ENCODE data around the gene RIF1. TPM values are rescaled to one million over a fixed set of nuclear protein-coding genes. Genes with fewer than 3 reads are reported as not detected.

RIF1 gene
- total and polyA plus RNA-seq, 9 of the 15 experiments (the other 6 are each of a cell fraction or from before 2014, with no cell fraction given) = 11.0 to 109 (median 44.2) TPM

DNA sequence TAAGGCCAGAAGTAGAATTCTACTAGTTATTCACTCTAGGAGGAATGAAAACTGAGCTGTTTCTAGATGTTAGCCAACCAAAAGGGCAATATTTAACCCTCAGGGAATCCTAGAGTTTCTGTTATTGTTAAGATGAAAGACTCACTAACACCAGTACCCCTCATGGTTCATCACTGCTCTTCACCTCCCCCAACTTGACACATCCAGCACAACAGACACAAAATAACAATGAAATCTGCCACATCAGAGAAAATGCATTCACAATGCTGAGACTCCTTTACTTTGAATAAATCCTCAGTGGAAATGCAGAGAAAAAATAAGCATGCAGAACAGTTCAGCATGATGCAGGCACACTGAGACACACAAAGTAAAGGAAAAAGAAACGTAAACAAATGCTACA is 111.3 kb downstream of the RIF1 start (continued):
- TF ChIP-seq, protein P1, sequence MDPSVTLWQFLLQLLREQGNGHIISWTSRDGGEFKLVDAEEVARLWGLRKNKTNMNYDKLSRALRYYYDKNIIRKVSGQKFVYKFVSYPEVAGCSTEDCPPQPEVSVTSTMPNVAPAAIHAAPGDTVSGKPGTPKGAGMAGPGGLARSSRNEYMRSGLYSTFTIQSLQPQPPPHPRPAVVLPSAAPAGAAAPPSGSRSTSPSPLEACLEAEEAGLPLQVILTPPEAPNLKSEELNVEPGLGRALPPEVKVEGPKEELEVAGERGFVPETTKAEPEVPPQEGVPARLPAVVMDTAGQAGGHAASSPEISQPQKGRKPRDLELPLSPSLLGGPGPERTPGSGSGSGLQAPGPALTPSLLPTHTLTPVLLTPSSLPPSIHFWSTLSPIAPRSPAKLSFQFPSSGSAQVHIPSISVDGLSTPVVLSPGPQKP (CRISPR knock-in tag; IDR thresholded peaks at IDR 0.05) = no peak
- TF ChIP-seq ZHX1 (conservative IDR thresholded peaks at IDR 0.05; ENCODE audit: low read length) (no peak), NONO (IDR thresholded peaks at IDR 0.05; ENCODE audit: low read depth in 2 of 2, low read length in 1 of 2) (no peak), HNRNPLL (IDR thresholded peaks at IDR 0.05; ENCODE audit: low read depth, low read length, poor library complexity, severe bottlenecking) (no peak), GMEB1 (CRISPR knock-in tag; IDR thresholded peaks at IDR 0.05) (no peak), HOXB6 (CRISPR knock-in tag; IDR thresholded peaks at IDR 0.05; ENCODE audit: borderline replicate concordance) (no peak)

All from K562 (cell line).